Tibial nerve (tissue), 4 donors: ENCODE measurements around the gene GPC6.

ENCODE experiments used
- EP300 ChIP-seq, 2 donors: sonication (generic); formaldehyde crosslinking; IDR thresholded peaks; one replicate each; pipeline ENCODE4 v1.6.1; 2017; ENCODE audit warnings: antibody characterized with exemption in 2 of 2, mild to moderate bottlenecking in 1 of 2
- TF ChIP-seq, protein P1 (sequence below), 5 experiments: fragments of 200-600 bp in 3 of 5; fragments of 450-650 bp in 2 of 5; sonication (generic) in 3 of 5; IDR thresholded peaks; one replicate each; pipeline ENCODE4 v1.5.1; 2016 to 2019; ENCODE audit warnings: antibody characterized with exemption in 5 of 5, mild to moderate bottlenecking in 3 of 5, moderate library complexity in 2 of 5

DNA sequence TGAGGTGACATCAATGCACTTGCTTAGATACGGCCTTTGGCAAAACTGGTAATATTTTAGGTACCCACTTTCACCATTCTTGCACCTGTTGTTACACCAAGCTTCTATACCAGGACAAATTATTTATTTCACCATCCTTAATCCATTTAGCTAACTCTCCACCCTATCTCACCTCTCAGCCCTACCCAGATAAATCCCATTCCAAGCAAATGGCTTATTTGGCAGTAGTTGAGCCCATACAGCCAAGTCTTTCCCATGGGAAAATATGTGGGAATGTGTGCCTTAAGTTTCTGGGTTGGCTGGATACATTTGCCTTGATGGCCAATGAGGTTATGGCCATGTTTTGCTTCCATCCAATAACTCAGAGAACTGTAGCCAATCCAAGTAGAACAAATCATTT lies 551.9 kb downstream of the GPC6 start:
- TF ChIP-seq EP300 (IDR thresholded peaks at IDR 0.05) = no peak
- TF ChIP-seq, protein P1, sequence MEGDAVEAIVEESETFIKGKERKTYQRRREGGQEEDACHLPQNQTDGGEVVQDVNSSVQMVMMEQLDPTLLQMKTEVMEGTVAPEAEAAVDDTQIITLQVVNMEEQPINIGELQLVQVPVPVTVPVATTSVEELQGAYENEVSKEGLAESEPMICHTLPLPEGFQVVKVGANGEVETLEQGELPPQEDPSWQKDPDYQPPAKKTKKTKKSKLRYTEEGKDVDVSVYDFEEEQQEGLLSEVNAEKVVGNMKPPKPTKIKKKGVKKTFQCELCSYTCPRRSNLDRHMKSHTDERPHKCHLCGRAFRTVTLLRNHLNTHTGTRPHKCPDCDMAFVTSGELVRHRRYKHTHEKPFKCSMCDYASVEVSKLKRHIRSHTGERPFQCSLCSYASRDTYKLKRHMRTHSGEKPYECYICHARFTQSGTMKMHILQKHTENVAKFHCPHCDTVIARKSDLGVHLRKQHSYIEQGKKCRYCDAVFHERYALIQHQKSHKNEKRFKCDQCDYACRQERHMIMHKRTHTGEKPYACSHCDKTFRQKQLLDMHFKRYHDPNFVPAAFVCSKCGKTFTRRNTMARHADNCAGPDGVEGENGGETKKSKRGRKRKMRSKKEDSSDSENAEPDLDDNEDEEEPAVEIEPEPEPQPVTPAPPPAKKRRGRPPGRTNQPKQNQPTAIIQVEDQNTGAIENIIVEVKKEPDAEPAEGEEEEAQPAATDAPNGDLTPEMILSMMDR (IDR thresholded peaks at IDR 0.05) = no peak
